HEK293 (cell line): ENCODE data around the gene ADIRF.
A peak's percentile ranks its signal among the peaks of the same experiment; 100 is the strongest.

ENCODE experiments used
- CTCF ChIA-PET: fragments of 350-600 bp; formaldehyde crosslinking; extraction: SDS; loops from one replicate; lab custom pipeline; 2021; ENCODE audit warnings: antibody characterized with exemption; lab: Yijun Ruan, JAX
- POLR2A ChIA-PET: fragments of 300-600 bp; formaldehyde crosslinking; extraction: SDS; loops from one replicate; lab custom pipeline; 2020; ENCODE audit warnings: antibody characterized with exemption, inconsistent platforms; lab: Yijun Ruan, JAX
- H3K27ac ChIP-seq: fragments of 200-500 bp; sonication (Bioruptor generic); 2 replicates; pipeline ENCODE4 v1.5.1; 2014; ENCODE audit warnings: low read depth, low read length, control low read depth, inconsistent platforms; ENCODE audit errors: extremely low read depth
- H3K36me3 ChIP-seq, 2 experiments: fragments of 200-500 bp in 1 of 2; sonication (Bioruptor generic) in 1 of 2; 1 replicate in 1 of 2; 2 replicates in 1 of 2; pipeline ENCODE4 v1.5.1; 2014 to 2017; ENCODE audit warnings: inconsistent platforms in 2 of 2, low read length in 2 of 2; ENCODE audit not compliant: control insufficient read depth in 2 of 2, insufficient read depth in 1 of 2
- H3K4me1 ChIP-seq: fragments of 200-500 bp; sonication (Bioruptor generic); 2 replicates; pipeline ENCODE4 v1.5.1; 2014; ENCODE audit warnings: mild to moderate bottlenecking, low read length, inconsistent platforms; ENCODE audit not compliant: control insufficient read depth, insufficient read depth
- H3K4me3 ChIP-seq: 2 replicates; pipeline ENCODE4 v1.5.1; 2011; ENCODE audit warnings: low read depth, mild to moderate bottlenecking, control low read depth, low read length, moderate library complexity
- H3K9me3 ChIP-seq: fragments of 200-500 bp; sonication (Bioruptor generic); 2 replicates; pipeline ENCODE4 v1.5.1; 2014; ENCODE audit warnings: low read depth, low read length, inconsistent platforms; ENCODE audit not compliant: control insufficient read depth, insufficient read depth
- KLF17 ChIP-seq: fragments of 450-650 bp; formaldehyde crosslinking; IDR thresholded peaks from 2 replicates; pipeline ENCODE4 v1.5.1; 2016; ENCODE audit warnings: missing biosample characterization, missing genetic modification characterization
- OVOL3 ChIP-seq: fragments of 450-650 bp; formaldehyde crosslinking; IDR thresholded peaks from 2 replicates; pipeline ENCODE4 v1.5.1; 2016; ENCODE audit warnings: missing biosample characterization, missing genetic modification characterization
- PRDM1 ChIP-seq: fragments of 450-650 bp; formaldehyde crosslinking; IDR thresholded peaks from 2 replicates; pipeline ENCODE4; 2016; ENCODE audit warnings: missing biosample characterization, missing genetic modification characterization
- ZBTB1 ChIP-seq: fragments of 450-650 bp; formaldehyde crosslinking; IDR thresholded peaks from 2 replicates; pipeline ENCODE4 v1.5.1; 2016; ENCODE audit warnings: missing biosample characterization, missing genetic modification characterization
- ZBTB20 ChIP-seq: fragments of 450-650 bp; formaldehyde crosslinking; IDR thresholded peaks from 2 replicates; pipeline ENCODE4 v1.5.1; 2016; ENCODE audit warnings: missing biosample characterization, missing genetic modification characterization
- ZFHX2 ChIP-seq: fragments of 450-650 bp; formaldehyde crosslinking; conservative IDR thresholded peaks from 2 replicates; pipeline ENCODE4 v1.5.1; 2016; ENCODE audit warnings: missing biosample characterization, missing genetic modification characterization
- ZNF184 ChIP-seq: fragments of 450-650 bp; IDR thresholded peaks from 2 replicates; pipeline ENCODE4 v1.5.1; 2018; ENCODE audit warnings: missing biosample characterization, mild to moderate bottlenecking, missing genetic modification characterization
- ZNF211 ChIP-seq: fragments of 450-650 bp; formaldehyde crosslinking; IDR thresholded peaks from 2 replicates; pipeline ENCODE4 v1.5.1; 2016; ENCODE audit warnings: low read depth, missing biosample characterization, missing genetic modification characterization
- ZNF362 ChIP-seq: fragments of 450-650 bp; formaldehyde crosslinking; IDR thresholded peaks from 2 replicates; pipeline ENCODE4 v1.5.1; 2016; ENCODE audit warnings: missing biosample characterization, missing genetic modification characterization
- ZNF580 ChIP-seq: fragments of 450-650 bp; formaldehyde crosslinking; IDR thresholded peaks from 2 replicates; pipeline ENCODE4 v1.5.1; 2016; ENCODE audit warnings: missing biosample characterization, missing genetic modification characterization
- ZNF623 ChIP-seq: fragments of 450-650 bp; formaldehyde crosslinking; IDR thresholded peaks from 2 replicates; pipeline ENCODE4 v1.5.1; 2016; ENCODE audit warnings: missing biosample characterization, missing genetic modification characterization
- ZNF792 ChIP-seq: fragments of 450-650 bp; formaldehyde crosslinking; IDR thresholded peaks from 2 replicates; pipeline ENCODE4 v1.5.1; 2016; ENCODE audit warnings: missing biosample characterization, missing genetic modification characterization
- ZNF843 ChIP-seq: fragments of 450-650 bp; formaldehyde crosslinking; IDR thresholded peaks from 2 replicates; pipeline ENCODE4 v1.5.1; 2016; ENCODE audit warnings: missing biosample characterization, missing genetic modification characterization
- TF ChIP-seq, protein P1 (sequence below): fragments of 450-650 bp; formaldehyde crosslinking; IDR thresholded peaks from 2 replicates; pipeline ENCODE4 v1.5.1; 2016; ENCODE audit warnings: missing biosample characterization, missing genetic modification characterization
- TF ChIP-seq, protein P2 (sequence below): fragments of 450-650 bp; formaldehyde crosslinking; IDR thresholded peaks from 2 replicates; pipeline ENCODE4 v1.5.1; 2016; ENCODE audit warnings: missing biosample characterization, missing genetic modification characterization
- TF ChIP-seq, protein P3 (sequence below): fragments of 450-650 bp; formaldehyde crosslinking; IDR thresholded peaks from 2 replicates; pipeline ENCODE4 v1.5.1; 2016; ENCODE audit warnings: missing biosample characterization, missing genetic modification characterization
- TF ChIP-seq, protein P4 (sequence below): fragments of 450-650 bp; formaldehyde crosslinking; IDR thresholded peaks from 2 replicates; pipeline ENCODE4 v1.5.1; 2016; ENCODE audit warnings: missing biosample characterization, missing genetic modification characterization

Gene ADIRF

DNA sequence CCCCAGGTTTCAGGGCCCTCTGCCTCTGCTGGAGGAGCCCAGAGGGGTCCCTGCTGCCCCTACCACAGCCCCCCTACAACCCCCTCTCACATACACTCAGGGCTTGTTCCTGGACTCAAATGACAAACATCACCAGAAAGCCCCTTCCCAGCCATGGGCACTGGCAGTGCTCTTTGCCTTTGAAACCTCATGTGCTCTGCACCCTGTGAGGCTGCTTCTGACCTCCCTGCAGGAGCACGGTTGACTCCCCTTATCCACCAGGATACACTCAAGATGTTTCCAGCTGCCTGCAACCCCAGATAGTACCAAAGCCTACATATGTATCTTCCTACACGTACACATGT lies 3.5 kb upstream of the ADIRF start:
- Histone ChIP-seq H3K27ac (no peak overlapping the region), H3K36me3 (no peaks in the 10 kb centered on the region), H3K9me3 (no peaks in the 10 kb centered on the region), H3K4me3 (no peak overlapping the region), H3K4me1 (no peaks in the 10 kb centered on the region; the same call in 1 of the 2 replicates)
- POLR2A ChIA-PET: no interaction called here
- CTCF ChIA-PET: interaction anchor here (1.9 to 3.1 kb wide), 2 partner anchors 26 to 276 kb away, joined by 4 to 23 read pairs; no protein-coding TSS in a partner anchor
- TF ChIP-seq ZNF211 (tag by site-specific recombination) (no peak), ZNF580 (tag by site-specific recombination) (no peak), ZFHX2 (no peak), ZNF362 (tag by site-specific recombination) (no peak)
- TF ChIP-seq, protein P1, sequence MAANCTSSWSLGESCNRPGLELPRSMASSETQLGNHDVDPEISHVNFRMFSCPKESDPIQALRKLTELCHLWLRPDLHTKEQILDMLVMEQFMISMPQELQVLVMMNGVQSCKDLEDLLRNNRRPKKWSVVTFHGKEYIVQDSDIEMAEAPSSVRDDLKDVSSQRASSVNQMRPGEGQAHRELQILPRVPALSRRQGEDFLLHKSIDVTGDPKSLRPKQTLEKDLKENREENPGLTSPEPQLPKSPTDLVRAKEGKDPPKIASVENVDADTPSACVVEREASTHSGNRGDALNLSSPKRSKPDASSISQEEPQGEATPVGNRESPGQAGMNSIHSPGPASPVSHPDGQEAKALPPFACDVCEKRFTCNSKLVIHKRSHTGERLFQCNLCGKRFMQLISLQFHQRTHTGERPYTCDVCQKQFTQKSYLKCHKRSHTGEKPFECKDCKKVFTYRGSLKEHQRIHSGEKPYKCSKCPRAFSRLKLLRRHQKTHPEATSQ: no peak
- TF ChIP-seq, protein P2, sequence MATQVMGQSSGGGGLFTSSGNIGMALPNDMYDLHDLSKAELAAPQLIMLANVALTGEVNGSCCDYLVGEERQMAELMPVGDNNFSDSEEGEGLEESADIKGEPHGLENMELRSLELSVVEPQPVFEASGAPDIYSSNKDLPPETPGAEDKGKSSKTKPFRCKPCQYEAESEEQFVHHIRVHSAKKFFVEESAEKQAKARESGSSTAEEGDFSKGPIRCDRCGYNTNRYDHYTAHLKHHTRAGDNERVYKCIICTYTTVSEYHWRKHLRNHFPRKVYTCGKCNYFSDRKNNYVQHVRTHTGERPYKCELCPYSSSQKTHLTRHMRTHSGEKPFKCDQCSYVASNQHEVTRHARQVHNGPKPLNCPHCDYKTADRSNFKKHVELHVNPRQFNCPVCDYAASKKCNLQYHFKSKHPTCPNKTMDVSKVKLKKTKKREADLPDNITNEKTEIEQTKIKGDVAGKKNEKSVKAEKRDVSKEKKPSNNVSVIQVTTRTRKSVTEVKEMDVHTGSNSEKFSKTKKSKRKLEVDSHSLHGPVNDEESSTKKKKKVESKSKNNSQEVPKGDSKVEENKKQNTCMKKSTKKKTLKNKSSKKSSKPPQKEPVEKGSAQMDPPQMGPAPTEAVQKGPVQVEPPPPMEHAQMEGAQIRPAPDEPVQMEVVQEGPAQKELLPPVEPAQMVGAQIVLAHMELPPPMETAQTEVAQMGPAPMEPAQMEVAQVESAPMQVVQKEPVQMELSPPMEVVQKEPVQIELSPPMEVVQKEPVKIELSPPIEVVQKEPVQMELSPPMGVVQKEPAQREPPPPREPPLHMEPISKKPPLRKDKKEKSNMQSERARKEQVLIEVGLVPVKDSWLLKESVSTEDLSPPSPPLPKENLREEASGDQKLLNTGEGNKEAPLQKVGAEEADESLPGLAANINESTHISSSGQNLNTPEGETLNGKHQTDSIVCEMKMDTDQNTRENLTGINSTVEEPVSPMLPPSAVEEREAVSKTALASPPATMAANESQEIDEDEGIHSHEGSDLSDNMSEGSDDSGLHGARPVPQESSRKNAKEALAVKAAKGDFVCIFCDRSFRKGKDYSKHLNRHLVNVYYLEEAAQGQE (tag by site-specific recombination): no peak

- Histone ChIP-seq H3K4me3 (no peak overlapping the region), H3K4me1 (peaks cover 2% of the 10 kb centered on the region; the same call in 1 of the 2 replicates), H3K9me3 (no peaks in the 10 kb centered on the region), H3K36me3 (no peaks in the 10 kb centered on the region), H3K27ac (no peak overlapping the region)
- ChIA-PET CTCF (interaction anchor here (0.5 to 3.1 kb wide), 13 partner anchors 10 to 936 kb away, joined by 3 to 23 read pairs (median 3); no protein-coding TSS in a partner anchor), POLR2A (no interaction called here)
- TF ChIP-seq ZFHX2 (no peak), ZBTB20 (tag by site-specific recombination) (peak; percentile 65; the same call in 1 of the 2 replicates), OVOL3 (tag by site-specific recombination) (no peak), ZNF623 (tag by site-specific recombination) (no peak), KLF17 (no peak), PRDM1 (tag by site-specific recombination) (0 out of 2 replicates have a peak, but pooled peaks have one; percentile 11), ZBTB1 (tag by site-specific recombination) (no peak), ZNF184 (tag by site-specific recombination) (no peak), ZNF843 (tag by site-specific recombination) (no peak), ZNF792 (no peak)
- TF ChIP-seq, protein P3, sequence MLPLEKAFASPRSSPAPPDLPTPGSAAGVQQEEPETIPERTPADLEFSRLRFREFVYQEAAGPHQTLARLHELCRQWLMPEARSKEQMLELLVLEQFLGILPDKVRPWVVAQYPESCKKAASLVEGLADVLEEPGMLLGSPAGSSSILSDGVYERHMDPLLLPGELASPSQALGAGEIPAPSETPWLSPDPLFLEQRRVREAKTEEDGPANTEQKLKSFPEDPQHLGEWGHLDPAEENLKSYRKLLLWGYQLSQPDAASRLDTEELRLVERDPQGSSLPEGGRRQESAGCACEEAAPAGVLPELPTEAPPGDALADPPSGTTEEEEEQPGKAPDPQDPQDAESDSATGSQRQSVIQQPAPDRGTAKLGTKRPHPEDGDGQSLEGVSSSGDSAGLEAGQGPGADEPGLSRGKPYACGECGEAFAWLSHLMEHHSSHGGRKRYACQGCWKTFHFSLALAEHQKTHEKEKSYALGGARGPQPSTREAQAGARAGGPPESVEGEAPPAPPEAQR (tag by site-specific recombination): no peak
- TF ChIP-seq, protein P4, sequence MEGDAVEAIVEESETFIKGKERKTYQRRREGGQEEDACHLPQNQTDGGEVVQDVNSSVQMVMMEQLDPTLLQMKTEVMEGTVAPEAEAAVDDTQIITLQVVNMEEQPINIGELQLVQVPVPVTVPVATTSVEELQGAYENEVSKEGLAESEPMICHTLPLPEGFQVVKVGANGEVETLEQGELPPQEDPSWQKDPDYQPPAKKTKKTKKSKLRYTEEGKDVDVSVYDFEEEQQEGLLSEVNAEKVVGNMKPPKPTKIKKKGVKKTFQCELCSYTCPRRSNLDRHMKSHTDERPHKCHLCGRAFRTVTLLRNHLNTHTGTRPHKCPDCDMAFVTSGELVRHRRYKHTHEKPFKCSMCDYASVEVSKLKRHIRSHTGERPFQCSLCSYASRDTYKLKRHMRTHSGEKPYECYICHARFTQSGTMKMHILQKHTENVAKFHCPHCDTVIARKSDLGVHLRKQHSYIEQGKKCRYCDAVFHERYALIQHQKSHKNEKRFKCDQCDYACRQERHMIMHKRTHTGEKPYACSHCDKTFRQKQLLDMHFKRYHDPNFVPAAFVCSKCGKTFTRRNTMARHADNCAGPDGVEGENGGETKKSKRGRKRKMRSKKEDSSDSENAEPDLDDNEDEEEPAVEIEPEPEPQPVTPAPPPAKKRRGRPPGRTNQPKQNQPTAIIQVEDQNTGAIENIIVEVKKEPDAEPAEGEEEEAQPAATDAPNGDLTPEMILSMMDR: no peak
These were observed 2.2 kb upstream of the ADIRF start for GRCh38 chr10:86965986-86966654.
